HepG2 (cell line): ENCODE data around the gene KIF1C. TPM values are rescaled to one million over a fixed set of nuclear protein-coding genes. Genes with fewer than 3 reads are reported as not detected.

Experiments used
- ATAC-seq: fragments of 200-7000 bp; cut with Tn5 transposase; 3 replicates; pipeline ENCODE4 v1.9.1; 2020; ENCODE audit warnings: mild to moderate bottlenecking, moderate library complexity
- BruUV-seq: library from RNA; stranded (reverse); fragments of 400-500 nt; replicated peaks from 2 replicates; lab custom pipeline; 2021; lab: Mats Ljungman, UMichigan
- CTCF ChIA-PET: fragments of 300-600 bp; formaldehyde crosslinking; extraction: SDS; loops from one replicate; lab custom pipeline; 2021; ENCODE audit warnings: low total read pairs, inconsistent platforms, low intra/inter-chr PET ratio; lab: Yijun Ruan, JAX
- POLR2A ChIA-PET: fragments of 350-600 bp; sonication (Branson Sonifier 250); formaldehyde crosslinking; loops from one replicate; lab custom pipeline; 2020; ENCODE audit warnings: antibody characterized with exemption, inconsistent platforms; lab: Yijun Ruan, JAX
- DNase-seq: peaks from one replicate; pipeline ENCODE4 v3.0.0-alpha.2; 2015; ENCODE audit warnings: low spot score
- FAIRE-seq: peaks from 3 replicates; lab custom pipeline; 2011; peaks lifted over from hg19 to GRCh38; lab: Jason Lieb, UNC
- H2AFZ ChIP-seq: one replicate; pipeline ENCODE4 v1.6.1; 2011; ENCODE audit warnings: low read length, inconsistent platforms
- H3K27ac ChIP-seq: fragments of 300-600 bp; 3 replicates; pipeline ENCODE4 v1.8.0; 2011; ENCODE audit warnings: mixed run types, mild to moderate bottlenecking, mixed read lengths, low read length, inconsistent platforms; ENCODE audit not compliant: insufficient read depth; ENCODE audit errors: extremely low read length
- H3K27me3 ChIP-seq, 2 experiments: fragments of 200-600 bp in 1 of 2; 2 replicates in 1 of 2; 3 replicates in 1 of 2; pipeline versions ENCODE4 v1.6.0 to v1.8.0; 2011; ENCODE audit warnings: low read length in 2 of 2, mild to moderate bottlenecking in 2 of 2, moderate library complexity in 2 of 2, inconsistent platforms in 1 of 2; ENCODE audit not compliant: insufficient read depth in 2 of 2, control insufficient read depth in 1 of 2
- H3K36me3 ChIP-seq, 2 experiments: fragments of 200-600 bp in 1 of 2; replicated peaks in 1 of 2; 2 replicates in 1 of 2; 3 replicates in 1 of 2; pipeline versions ENCODE4 v1.5.1 to v1.8.0; 2011; ENCODE audit warnings: low read length in 2 of 2, inconsistent platforms in 1 of 2; ENCODE audit not compliant: insufficient read depth in 2 of 2, control insufficient read depth in 1 of 2
- H3K4me1 ChIP-seq: 2 replicates; pipeline ENCODE4 v1.5.1; 2012; ENCODE audit warnings: low read length, inconsistent platforms; ENCODE audit not compliant: insufficient read depth
- H3K4me2 ChIP-seq: 2 replicates; pipeline ENCODE4 v1.6.0; 2011; ENCODE audit warnings: low read depth, low read length, inconsistent platforms
- H3K4me3 ChIP-seq, 3 experiments: fragments of 200-600 bp in 1 of 3; sonication (generic), shearing (Covaris generic) in 1 of 3; replicated peaks in 1 of 3; 2 replicates each; pipeline ENCODE4 v1.5.1; 2011 to 2016; ENCODE audit warnings: low read length in 3 of 3, inconsistent platforms in 2 of 3, low read depth in 2 of 3, mild to moderate bottlenecking in 2 of 3, control low read depth in 1 of 3, mixed read lengths in 1 of 3; ENCODE audit not compliant: insufficient read depth in 1 of 3
- H3K79me2 ChIP-seq: one replicate; pipeline ENCODE4 v1.6.1; 2011; ENCODE audit warnings: low read length, inconsistent platforms; ENCODE audit not compliant: insufficient read depth
- H3K9ac ChIP-seq: 2 replicates; pipeline ENCODE4 v1.6.0; 2011; ENCODE audit warnings: mild to moderate bottlenecking, low read depth, low read length, inconsistent platforms; ENCODE audit not compliant: insufficient read depth
- H3K9me3 ChIP-seq: 2 replicates; pipeline ENCODE4 v1.5.1; 2012; ENCODE audit warnings: mild to moderate bottlenecking, low read length
- H4K20me1 ChIP-seq: 2 replicates; pipeline ENCODE4 v1.6.0; 2011; ENCODE audit warnings: inconsistent platforms, mild to moderate bottlenecking, low read length, moderate library complexity; ENCODE audit not compliant: insufficient read depth
- SP4 ChIP-seq: sonication (generic); formaldehyde crosslinking; IDR thresholded peaks from 2 replicates; pipeline ENCODE4 v1.8.1; 2023; ENCODE audit warnings: mild to moderate bottlenecking, missing genetic modification reagents
- ZMYM4 ChIP-seq: sonication (generic); formaldehyde crosslinking; IDR thresholded peaks from 2 replicates; pipeline ENCODE4 v1.8.1; 2023; ENCODE audit warnings: mild to moderate bottlenecking, missing genetic modification reagents
- ZNF431 ChIP-seq: sonication (generic); formaldehyde crosslinking; IDR thresholded peaks from 2 replicates; pipeline ENCODE4 v1.9.0; 2022; ENCODE audit warnings: missing genetic modification reagents, low read depth, mild to moderate bottlenecking, borderline replicate concordance
- WGBS: methylation state at CpG from one replicate; pipeline ENCODE4 v1.1.6; 2017; ENCODE audit warnings: low lambda C conversion rate; 5-methylcytosine and 5-hydroxymethylcytosine counted together
- in situ Hi-C: cut with HindIII; loops from 2 replicates; pipeline ENCODE4 v1.10.0; 2017; ENCODE audit warnings: low pct_unique_long_range_greater_than_20kb; ENCODE audit not compliant: extremely low pct_ligation_motif_present
- intact Hi-C: fragments of 100-400 bp; cut with micrococcal nuclease; formaldehyde crosslinking; loops from one replicate; pipeline ENCODE4 v1.10.0; 2022; ENCODE audit not compliant: unreplicated experiment
- polyA plus RNA-seq, 8 experiments: library from polyadenylated mRNA; depleted of rRNA in 3 of 8; stranded (reverse) in 7 of 8; unstranded in 1 of 8; fragments of >200 nt; fragmentation: Illumina TruSeq in 4 of 8; extraction: Trizol in 4 of 8; gene quantifications; 2 replicates each; pipeline versions ENCODE4 v1.2.1 to v1.2.3, GENCODE V29; 2011 to 2016; ENCODE audit warnings: low read depth in 4 of 8, missing spikeins in 1 of 8, mixed read lengths in 1 of 8; ENCODE audit not compliant: insufficient read depth in 1 of 8
- total RNA-seq, 5 experiments: library from RNA; depleted of rRNA; stranded (reverse); fragments of >200 nt; fragmentation: Illumina TruSeq; extraction: Trizol; gene quantifications; 2 replicates each; pipeline ENCODE4 v1.2.3, GENCODE V29; 2016; ENCODE audit warnings: low read depth in 1 of 5
- TF ChIP-seq, protein P1 (sequence below): sonication (generic); formaldehyde crosslinking; IDR thresholded peaks from 2 replicates; pipeline ENCODE4 v1.4.0; 2020; ENCODE audit warnings: missing genetic modification reagents
- TF ChIP-seq, protein P2 (sequence below): sonication (generic); formaldehyde crosslinking; IDR thresholded peaks from 2 replicates; pipeline ENCODE4 v1.5.0; 2020; ENCODE audit warnings: mild to moderate bottlenecking, missing genetic modification reagents, moderate library complexity

Gene KIF1C
- total and polyA plus RNA-seq, 2 of the 13 experiments (the other 11 are each of a cell fraction or from before 2014, with no cell fraction given), result 70.0 to 104 TPM

DNA sequence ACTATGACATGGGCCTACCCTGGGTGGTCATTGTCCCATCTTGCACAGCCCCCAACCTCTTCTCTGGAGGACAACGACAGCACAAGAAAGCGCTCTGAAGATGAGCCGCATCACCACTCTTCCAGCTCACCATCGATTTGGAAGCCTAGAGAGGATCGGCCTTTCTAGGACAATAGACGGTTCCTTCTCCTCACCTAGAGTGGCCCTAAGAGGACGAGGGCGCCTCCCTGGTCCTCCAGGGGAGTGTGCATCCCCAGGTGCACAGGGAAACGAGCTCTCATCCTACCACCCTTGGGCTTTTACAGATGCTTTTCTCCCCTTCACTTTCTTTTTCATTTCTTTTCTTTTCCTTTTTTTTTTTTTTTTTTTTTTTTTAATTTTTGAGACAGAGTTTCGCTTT lies 57.8 kb downstream of the KIF1C start:
- CTCF ChIA-PET, result no interaction called here

More for the DNA sequence above, 57.8 kb downstream of the KIF1C start:
- TF ChIP-seq SP4 (CRISPR knock-in tag) (no peak), ZMYM4 (peak; percentile 45; the same call in 1 of the 2 replicates), ZNF431 (CRISPR knock-in tag) (no peak)
- TF ChIP-seq, protein P1, sequence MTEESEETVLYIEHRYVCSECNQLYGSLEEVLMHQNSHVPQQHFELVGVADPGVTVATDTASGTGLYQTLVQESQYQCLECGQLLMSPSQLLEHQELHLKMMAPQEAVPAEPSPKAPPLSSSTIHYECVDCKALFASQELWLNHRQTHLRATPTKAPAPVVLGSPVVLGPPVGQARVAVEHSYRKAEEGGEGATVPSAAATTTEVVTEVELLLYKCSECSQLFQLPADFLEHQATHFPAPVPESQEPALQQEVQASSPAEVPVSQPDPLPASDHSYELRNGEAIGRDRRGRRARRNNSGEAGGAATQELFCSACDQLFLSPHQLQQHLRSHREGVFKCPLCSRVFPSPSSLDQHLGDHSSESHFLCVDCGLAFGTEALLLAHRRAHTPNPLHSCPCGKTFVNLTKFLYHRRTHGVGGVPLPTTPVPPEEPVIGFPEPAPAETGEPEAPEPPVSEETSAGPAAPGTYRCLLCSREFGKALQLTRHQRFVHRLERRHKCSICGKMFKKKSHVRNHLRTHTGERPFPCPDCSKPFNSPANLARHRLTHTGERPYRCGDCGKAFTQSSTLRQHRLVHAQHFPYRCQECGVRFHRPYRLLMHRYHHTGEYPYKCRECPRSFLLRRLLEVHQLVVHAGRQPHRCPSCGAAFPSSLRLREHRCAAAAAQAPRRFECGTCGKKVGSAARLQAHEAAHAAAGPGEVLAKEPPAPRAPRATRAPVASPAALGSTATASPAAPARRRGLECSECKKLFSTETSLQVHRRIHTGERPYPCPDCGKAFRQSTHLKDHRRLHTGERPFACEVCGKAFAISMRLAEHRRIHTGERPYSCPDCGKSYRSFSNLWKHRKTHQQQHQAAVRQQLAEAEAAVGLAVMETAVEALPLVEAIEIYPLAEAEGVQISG (CRISPR knock-in tag), result peak; percentile 99
- TF ChIP-seq, protein P2, sequence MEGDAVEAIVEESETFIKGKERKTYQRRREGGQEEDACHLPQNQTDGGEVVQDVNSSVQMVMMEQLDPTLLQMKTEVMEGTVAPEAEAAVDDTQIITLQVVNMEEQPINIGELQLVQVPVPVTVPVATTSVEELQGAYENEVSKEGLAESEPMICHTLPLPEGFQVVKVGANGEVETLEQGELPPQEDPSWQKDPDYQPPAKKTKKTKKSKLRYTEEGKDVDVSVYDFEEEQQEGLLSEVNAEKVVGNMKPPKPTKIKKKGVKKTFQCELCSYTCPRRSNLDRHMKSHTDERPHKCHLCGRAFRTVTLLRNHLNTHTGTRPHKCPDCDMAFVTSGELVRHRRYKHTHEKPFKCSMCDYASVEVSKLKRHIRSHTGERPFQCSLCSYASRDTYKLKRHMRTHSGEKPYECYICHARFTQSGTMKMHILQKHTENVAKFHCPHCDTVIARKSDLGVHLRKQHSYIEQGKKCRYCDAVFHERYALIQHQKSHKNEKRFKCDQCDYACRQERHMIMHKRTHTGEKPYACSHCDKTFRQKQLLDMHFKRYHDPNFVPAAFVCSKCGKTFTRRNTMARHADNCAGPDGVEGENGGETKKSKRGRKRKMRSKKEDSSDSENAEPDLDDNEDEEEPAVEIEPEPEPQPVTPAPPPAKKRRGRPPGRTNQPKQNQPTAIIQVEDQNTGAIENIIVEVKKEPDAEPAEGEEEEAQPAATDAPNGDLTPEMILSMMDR (CRISPR knock-in tag), result peak; percentile 49
- no TSS peak for BruUV-seq
- Histone ChIP-seq H3K36me3 (no peaks in the 10 kb centered on the region), H3K4me3 (peak overlapping the region in 1 of 3 experiments; percentile 34; a peak in 1 of 6 replicates), H2AFZ (no peak overlapping the region), H3K27me3 (no peaks in the 10 kb centered on the region), H3K9ac (no peak overlapping the region), H3K79me2 (no peaks in the 10 kb centered on the region), H3K4me1 (peaks cover 11% of the 10 kb centered on the region), H3K9me3 (no peaks in the 10 kb centered on the region), H3K27ac (no peak overlapping the region), H4K20me1 (no peaks in the 10 kb centered on the region), H3K4me2 (peak overlapping the region; percentile 44; the same call in 1 of the 2 replicates)
- in situ Hi-C loops (loop anchor here (10.0 kb wide), 1 partner anchor 151 kb away; the partner anchor contains the start of gene CHRNE), intact Hi-C loops (no loop called here)
- WGBS, result 53% methylated on average over 7 of the region's 10 CpGs
- POLR2A ChIA-PET, result interaction anchor here (1.1 kb wide), 1 partner anchor 68 kb away, joined by 4 read pairs; the partner anchor contains the start of gene CAMTA2
- no peak for FAIRE-seq
- ATAC-seq, result peak; percentile 67
- peak; percentile 34 for DNase-seq
